HL-60 (cell line): ENCODE measurements around the gene CFAP65.
A peak's percentile ranks its signal among the peaks of the same experiment; 100 is the strongest.

Experiments
- DNase-seq, 2 experiments: peaks; one replicate each; pipeline ENCODE4 v3.0.0-alpha.2; 2010 to 2020; ENCODE audit warnings: low read depth in 1 of 2, low spot score in 1 of 2
- H3K27ac ChIP-seq: fragments of 250-450 bp; sonication (Bioruptor Pico); replicated peaks from 2 replicates; pipeline ENCODE4 v1.5.1; 2020; ENCODE audit warnings: mild to moderate bottlenecking, moderate library complexity
- H3K27me3 ChIP-seq: fragments of 250-450 bp; sonication (Bioruptor Pico); 2 replicates; pipeline ENCODE4 v1.5.1; 2021; ENCODE audit warnings: mild to moderate bottlenecking, moderate library complexity; ENCODE audit not compliant: insufficient read depth, poor library complexity, severe bottlenecking
- H3K4me3 ChIP-seq: replicated peaks from 2 replicates; pipeline ENCODE4 v1.5.1; 2011; ENCODE audit warnings: mild to moderate bottlenecking, control low read depth, low read length; ENCODE audit not compliant: insufficient read depth
- CTCF ChIP-seq: IDR thresholded peaks from one replicate; pipeline ENCODE4 v1.5.1; 2011; ENCODE audit warnings: low read length, control low read depth, inconsistent platforms; ENCODE audit not compliant: insufficient read depth
- GABPA ChIP-seq: IDR thresholded peaks from 2 replicates; pipeline ENCODE4 v1.6.1; 2012; ENCODE audit warnings: low read depth
- POLR2AphosphoS5 ChIP-seq: IDR thresholded peaks from 2 replicates; pipeline ENCODE4 v1.6.1; 2012; ENCODE audit warnings: low read depth
- REST ChIP-seq: IDR thresholded peaks from 2 replicates; pipeline ENCODE4 v1.6.1; 2012; ENCODE audit warnings: low read depth; ENCODE audit not compliant: insufficient replicate concordance
- SPI1 ChIP-seq: IDR thresholded peaks from 2 replicates; pipeline ENCODE4 v1.6.1; 2012; ENCODE audit warnings: low read depth, mild to moderate bottlenecking, borderline replicate concordance

The CFAP65 gene

GRCh38 chr2:218998414-218999002, 42.8 kb downstream of the CFAP65 start:
- Histone ChIP-seq H3K4me3 (no peak overlapping the region), H3K27me3 (peaks cover 79% of the 10 kb centered on the region), H3K27ac (no peak overlapping the region)
- TF ChIP-seq SPI1, result no peak
- DNase-seq, result no peak

- Histone ChIP-seq H3K27ac (no peak overlapping the region), H3K27me3 (peaks cover 79% of the 10 kb centered on the region), H3K4me3 (no peak overlapping the region)
- DNase-seq, result no peak
- TF ChIP-seq POLR2AphosphoS5, result no peak
- TF ChIP-seq GABPA, result no peak
These were observed 43.6 kb downstream of the CFAP65 start for GRCh38 chr2:218997731-218998130.

- TF ChIP-seq REST, result no peak
- TF ChIP-seq SPI1, result no peak
- no peak for TF ChIP-seq GABPA
- TF ChIP-seq POLR2AphosphoS5, result no peak
- no peak for TF ChIP-seq CTCF
- no peak overlapping the region for H3K27ac ChIP-seq
- no peak for DNase-seq
- peaks cover 79% of the 10 kb centered on the region for H3K27me3 ChIP-seq
- no peak overlapping the region for H3K4me3 ChIP-seq
These were observed 44.4 kb downstream of the CFAP65 start for GRCh38 chr2:218996937-218997336.

GRCh38 chr2:218995972-218996711, 45.2 kb downstream of the CFAP65 start:
- peak; percentile 41 to 53 for DNase-seq
- TF ChIP-seq GABPA (no peak), CTCF (peak; percentile 42), POLR2AphosphoS5 (no peak)
- H3K27me3 ChIP-seq, result peaks cover 79% of the 10 kb centered on the region
- H3K27ac ChIP-seq, result no peak overlapping the region
- no peak overlapping the region for H3K4me3 ChIP-seq

- H3K4me3 ChIP-seq, result no peak overlapping the region
- H3K27me3 ChIP-seq, result peaks cover 79% of the 10 kb centered on the region
- DNase-seq, result no peak
These were observed 45.8 kb downstream of the CFAP65 start for GRCh38 chr2:218995561-218995960.

More at GRCh38 chr2:218995561-218995960, 45.8 kb downstream of the CFAP65 start:
- TF ChIP-seq GABPA (no peak), REST (no peak), CTCF (no peak)
- H3K27ac ChIP-seq, result no peak overlapping the region
